HG03521 (cell line): ENCODE data around the gene COPS6.

Experiments used
- ATAC-seq: cut with Tn5 transposase; IDR thresholded peaks from one replicate; pipeline ENCODE4 v1.9.1; 2021; ENCODE audit warnings: mild to moderate bottlenecking, moderate library complexity; ENCODE audit not compliant: unreplicated experiment

Gene COPS6

GRCh38 chr7:100101016-100101862 lies 12.5 kb downstream of the COPS6 start, which contains the start of the genes AP4M1 and MCM7:
Gene AP4M1 (plus strand): TSS chr7:100101643. CDS start chr7:100101715, 72 bp downstream.
Gene MCM7 (minus strand): TSS chr7:100101397. CDS start chr7:100101294, 103 bp downstream.
- ATAC-seq = peak; percentile 84

- no peak for ATAC-seq
These were observed 14.4 kb downstream of the COPS6 start for GRCh38 chr7:100102950-100103840.

DNA sequence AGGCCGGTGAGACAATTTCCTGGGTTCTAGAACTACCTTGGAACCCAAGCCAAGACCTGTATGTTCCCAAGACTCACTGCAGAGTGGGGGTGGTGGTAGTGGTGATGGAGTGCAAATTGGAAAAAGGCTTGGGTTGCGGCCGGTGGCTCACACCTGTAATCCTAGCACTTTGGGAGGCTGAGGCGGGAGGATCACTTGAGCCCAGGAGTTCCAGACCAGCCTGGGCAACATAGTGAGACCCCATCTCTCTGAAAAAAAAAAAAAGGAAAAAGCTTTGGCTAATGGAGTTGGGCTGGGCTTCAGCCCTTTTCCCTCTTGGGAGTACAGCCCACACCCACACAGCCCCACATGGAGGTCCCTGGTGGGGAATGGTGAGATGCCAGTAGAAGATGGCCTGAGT lies 16.8 kb downstream of the COPS6 start:
- ATAC-seq = no peak

DNA sequence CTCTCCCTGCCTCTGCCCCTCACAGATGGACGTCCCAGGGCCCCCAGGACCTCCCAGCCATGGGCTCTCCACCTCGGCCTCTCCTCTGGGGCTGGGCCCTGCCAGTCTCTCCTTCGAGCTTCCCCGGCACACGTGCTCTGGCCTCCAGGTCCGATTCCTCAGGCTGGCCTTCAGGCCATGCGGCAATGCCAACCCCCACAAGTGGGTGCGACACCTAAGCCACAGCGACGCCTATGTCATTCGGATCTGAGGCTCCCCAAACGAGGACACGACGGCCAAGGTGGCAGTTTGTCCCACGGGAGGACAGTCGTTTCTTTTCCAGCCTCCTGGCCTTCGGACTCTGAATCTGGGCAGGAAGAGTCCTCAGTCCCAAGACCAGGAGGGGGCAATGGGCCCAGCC lies 17.9 kb downstream of the COPS6 start:
- no peak for ATAC-seq

DNA sequence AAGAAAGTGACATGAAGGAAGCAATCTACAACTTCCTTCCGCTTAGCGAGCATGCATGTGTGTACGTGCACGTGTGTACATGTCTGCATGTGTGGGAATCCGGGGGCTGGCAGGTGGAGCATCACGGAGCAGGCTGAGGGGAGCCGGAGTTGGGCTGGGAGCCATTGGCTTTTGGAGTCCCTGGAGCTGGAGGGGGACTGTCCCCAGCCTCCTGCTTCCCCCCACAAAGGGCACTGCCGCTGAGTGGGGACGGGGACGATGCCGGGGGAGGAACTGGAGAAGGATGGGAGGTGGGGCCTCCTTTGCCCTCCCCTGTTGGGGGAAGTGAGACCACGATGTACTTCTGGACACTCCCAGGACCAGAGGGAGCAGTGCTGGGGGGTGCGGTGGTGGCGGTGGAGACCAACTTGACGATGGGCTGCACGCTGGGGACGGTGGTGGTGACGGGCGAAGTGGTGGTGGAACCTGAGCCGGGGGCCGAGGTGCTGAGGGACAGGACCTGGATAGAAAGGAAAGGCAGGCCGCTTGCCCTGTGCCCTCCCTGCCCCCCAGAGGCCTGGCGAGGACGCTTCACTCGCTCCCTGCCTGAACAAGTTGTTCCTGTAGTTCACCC lies 18.5 kb downstream of the COPS6 start:
- ATAC-seq = no peak

- no peak for ATAC-seq
These were observed 19.1 kb downstream of the COPS6 start for GRCh38 chr7:100107890-100108289.

DNA sequence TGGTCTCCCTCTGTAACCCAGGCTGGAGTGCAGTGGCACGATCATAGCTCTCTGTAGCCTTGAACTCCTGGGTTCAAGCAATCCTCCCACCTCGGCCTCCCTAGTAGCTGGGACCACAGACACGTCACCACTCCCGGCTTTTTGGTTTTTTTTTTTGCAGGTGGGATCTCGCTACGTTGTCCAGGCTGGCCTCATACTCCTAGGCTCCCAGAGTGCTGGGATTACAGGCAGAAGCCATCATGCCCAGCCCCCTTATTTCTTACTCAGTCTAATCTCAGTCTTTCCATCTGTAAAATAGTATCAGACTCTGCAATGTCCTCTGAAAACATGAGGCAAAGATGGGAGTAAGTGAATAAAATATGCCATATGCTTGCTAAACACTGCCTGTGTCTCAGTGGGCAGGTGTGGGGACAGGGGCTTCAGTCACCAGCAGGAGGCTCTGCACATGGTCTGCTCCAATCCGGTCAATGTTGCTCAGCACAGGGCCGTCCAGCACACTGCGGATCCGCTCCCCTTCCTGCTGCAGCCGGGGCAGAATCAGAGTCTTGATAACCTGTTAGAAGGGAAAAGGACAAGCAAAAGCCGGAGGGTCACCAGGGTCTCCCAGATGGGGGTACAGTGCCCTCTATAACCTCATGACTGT lies 20.9 kb downstream of the COPS6 start:
- no peak for ATAC-seq

- ATAC-seq = no peak
These were observed 22.4 kb downstream of the COPS6 start for GRCh38 chr7:100111156-100111555.

DNA sequence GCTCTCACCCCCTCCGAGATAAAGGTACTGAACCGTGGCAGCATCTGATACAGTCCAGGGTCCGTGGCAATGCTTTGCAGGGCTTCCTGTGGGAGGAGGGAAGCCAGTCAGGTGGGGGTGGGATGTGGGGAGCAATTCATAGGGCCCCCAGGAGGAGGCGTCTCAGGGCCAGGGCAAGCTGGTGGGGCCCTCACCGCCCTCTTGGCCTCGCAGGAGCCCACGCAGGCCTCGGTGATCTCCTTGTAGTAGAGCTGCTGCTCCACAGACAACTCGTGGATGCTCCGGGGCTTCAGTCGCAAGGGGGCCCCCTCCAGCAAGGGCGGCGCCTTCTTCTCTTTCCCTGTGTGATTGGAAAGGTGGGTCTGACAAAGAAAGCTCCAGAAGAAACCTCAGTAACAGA lies 23.1 kb downstream of the COPS6 start:
- ATAC-seq = no peak

GRCh38 chr7:100115026-100115425 lies 26.3 kb downstream of the COPS6 start:
- no peak for ATAC-seq

- ATAC-seq = no peak
These were observed 29.8 kb downstream of the COPS6 start for GRCh38 chr7:100118388-100119071.

DNA sequence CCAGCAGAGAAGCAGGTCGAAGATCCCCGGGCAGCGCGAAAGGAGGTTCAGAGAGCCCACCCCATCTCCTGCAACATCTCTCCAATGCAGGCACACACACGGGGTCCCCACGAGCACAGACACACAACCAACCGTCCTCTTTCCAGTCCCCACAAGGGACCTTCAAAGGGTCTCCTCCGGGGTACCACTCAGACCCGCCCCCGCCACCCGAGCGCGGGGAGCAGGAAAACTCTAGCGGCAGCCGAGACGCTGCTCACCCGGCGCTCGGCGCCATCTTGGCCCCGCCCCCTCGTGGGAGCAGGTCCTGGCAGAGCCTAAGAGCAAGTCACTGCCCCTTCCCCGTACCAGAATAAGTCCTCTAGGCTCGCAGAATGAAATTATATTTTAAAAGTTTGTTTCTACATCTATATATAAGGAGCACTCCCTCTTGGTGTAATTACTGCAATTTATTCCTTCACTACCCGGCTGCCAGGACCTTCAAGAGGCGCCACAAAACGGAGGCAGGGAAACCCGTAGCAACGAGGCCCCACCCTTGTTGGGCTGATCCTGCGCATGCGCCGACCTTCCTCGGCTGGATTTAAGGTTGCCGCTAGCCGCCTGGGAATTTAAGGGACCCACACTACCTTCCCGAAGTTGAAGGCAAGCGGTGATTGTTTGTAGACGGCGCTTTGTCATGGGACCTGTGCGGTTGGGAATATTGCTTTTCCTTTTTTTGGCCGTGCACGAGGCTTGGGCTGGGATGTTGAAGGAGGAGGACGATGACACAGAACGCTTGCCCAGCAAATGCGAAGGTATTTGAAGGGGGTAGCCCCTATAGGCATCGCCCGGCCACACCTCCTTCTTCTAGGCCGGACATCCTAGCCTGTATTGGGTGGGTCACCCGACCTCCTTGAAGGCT lies 30.6 kb downstream of the COPS6 start, which contains the start of the genes CNPY4 and TAF6:
CNPY4 (plus strand) TSS at position 563 of the 898 bp plus-strand sequence; CDS start at position 674, 111 bp downstream.
TAF6 (minus strand) TSS at position 287 of the 898 bp plus-strand sequence. CDS start 5,149 bp downstream, outside the sequence.
- ATAC-seq = peak; percentile 73

GRCh38 chr7:100119970-100120732 lies 31.4 kb downstream of the COPS6 start:
- peak; percentile 8 for ATAC-seq

GRCh38 chr7:100120733-100121036 lies 31.9 kb downstream of the COPS6 start:
- ATAC-seq = no peak

- no peak for ATAC-seq
These were observed 33.3 kb downstream of the COPS6 start for GRCh38 chr7:100122067-100122466.

- ATAC-seq = no peak
These were observed 33.8 kb downstream of the COPS6 start for GRCh38 chr7:100122568-100122967.

DNA sequence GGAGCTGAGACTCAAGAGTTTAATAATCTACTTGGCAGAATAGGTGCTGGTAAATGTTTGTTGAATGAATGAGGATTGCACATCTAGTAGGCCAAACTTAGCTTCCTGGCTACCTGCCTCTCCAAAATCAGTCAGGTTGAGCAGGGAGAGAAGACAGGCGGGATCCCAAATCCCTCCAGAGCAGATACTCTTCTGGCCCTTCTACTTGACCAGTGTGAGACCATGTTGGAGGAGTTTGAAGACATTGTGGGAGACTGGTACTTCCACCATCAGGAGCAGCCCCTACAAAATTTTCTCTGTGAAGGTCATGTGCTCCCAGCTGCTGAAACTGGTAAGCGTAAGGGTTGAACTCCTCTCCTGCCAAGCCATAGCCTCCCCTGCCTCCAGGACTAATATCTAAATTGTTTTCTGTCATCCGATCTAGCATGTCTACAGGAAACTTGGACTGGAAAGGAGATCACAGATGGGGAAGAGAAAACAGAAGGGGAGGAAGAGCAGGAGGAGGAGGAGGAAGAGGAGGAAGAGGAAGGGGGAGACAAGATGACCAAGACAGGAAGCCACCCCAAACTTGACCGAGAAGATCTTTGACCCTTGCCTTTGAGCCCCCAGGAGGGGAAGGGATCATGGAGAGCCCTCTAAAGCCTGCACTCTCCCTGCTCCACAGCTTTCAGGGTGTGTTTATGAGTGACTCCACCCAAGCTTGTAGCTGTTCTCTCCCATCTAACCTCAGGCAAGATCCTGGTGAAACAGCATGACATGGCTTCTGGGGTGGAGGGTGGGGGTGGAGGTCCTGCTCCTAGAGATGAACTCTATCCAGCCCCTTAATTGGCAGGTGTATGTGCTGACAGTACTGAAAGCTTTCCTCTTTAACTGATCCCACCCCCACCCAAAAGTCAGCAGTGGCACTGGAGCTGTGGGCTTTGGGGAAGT lies 35.8 kb downstream of the COPS6 start:
- ATAC-seq = no peak
